ENCODE results near the gene SOS1. TPM values are rescaled to one million over a fixed set of nuclear protein-coding genes. Genes with fewer than 3 reads are reported as not detected.

SOS1 gene
- polyA plus RNA-seq, 3 donors from 2014 or later, result 3.6 to 12.8 (median 8.2) TPM

DNA sequence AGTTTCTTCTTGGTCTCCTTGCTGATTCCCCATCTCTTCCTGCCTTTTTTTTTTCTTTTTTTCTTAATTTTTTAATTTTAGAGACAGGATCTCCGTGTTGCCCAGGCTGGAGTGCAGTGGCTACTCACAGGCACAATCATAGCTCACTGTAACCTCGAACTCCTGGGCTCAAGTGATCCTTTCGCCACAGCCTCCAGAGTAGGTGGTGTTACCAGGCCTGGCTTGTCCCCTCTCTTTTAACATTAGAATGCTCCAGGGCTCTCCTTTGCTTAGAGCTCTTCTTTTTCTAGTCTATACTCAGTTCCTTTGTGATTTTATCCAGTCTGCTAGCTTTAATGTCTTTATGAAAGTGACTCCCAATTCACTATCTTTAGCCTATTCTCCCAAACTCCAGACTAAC, 141.9 kb downstream of the SOS1 start:
- no peak for DNase-seq
- Mint-ChIP-seq H3K4me3 (no peak overlapping the region), H3K36me3 (peaks cover 0 to 6% (median 4%) of the 10 kb centered on the region in 3 donors), H3K27me3 (ENCODE audit: low read depth in 3 of 3) (peaks cover 0 to 2% (median 0%) of the 10 kb centered on the region in 3 donors), H3K9me3 (no peaks in the 10 kb centered on the region), H3K4me1 (no peaks in the 10 kb centered on the region), H3K27ac (peak overlapping the region in 1 of 6 donors; percentile 0)

- Mint-ChIP-seq H3K36me3 (peaks cover 0 to 4% (median 3%) of the 10 kb centered on the region in 3 donors), H3K27ac (peak overlapping the region in 2 of 6 donors; percentile 3 to 30), H3K9me3 (no peaks in the 10 kb centered on the region), H3K27me3 (ENCODE audit: low read depth in 3 of 3) (peaks cover 0 to 2% (median 0%) of the 10 kb centered on the region in 3 donors), H3K4me1 (no peaks in the 10 kb centered on the region), H3K4me3 (no peak overlapping the region)
- DNase-seq, result no peak
Observed at GRCh38 chr2:38978296-38978903, 142.5 kb downstream of the SOS1 start.

DNA sequence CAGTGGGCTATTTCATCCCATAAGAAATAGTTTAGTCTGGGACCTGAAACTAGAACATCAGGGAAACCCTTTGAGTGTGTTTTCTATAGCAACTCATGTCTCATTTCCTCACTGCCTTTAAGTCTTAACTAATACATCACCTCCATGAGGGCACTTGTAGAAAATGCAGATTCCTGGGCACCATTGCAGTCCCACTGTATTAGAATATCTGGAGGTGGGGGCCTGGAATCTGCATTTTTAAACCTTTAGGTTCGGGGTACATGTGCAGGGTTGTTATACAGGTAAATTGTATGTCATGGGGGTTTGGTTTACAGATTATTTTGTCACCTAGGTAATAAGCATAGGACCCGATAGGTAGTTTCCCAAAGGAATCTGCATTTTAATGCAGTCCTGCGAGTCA, 143.8 kb downstream of the SOS1 start:
- Mint-ChIP-seq H3K36me3 (peaks cover 0 to 4% (median 0%) of the 10 kb centered on the region in 3 donors), H3K4me3 (no peak overlapping the region), H3K27ac (no peak overlapping the region), H3K4me1 (no peaks in the 10 kb centered on the region), H3K9me3 (no peaks in the 10 kb centered on the region), H3K27me3 (ENCODE audit: low read depth in 3 of 3) (peaks cover 0 to 2% (median 0%) of the 10 kb centered on the region in 3 donors)
- DNase-seq, result no peak

GRCh38 chr2:38975042-38975441, 145.8 kb downstream of the SOS1 start:
- H3K36me3 Mint-ChIP-seq, result peaks cover 0 to 4% (median 3%) of the 10 kb centered on the region in 3 donors
- H3K9me3 Mint-ChIP-seq, result no peaks in the 10 kb centered on the region
- H3K4me3 Mint-ChIP-seq, result no peak overlapping the region
- H3K4me1 Mint-ChIP-seq, result no peaks in the 10 kb centered on the region
- DNase-seq, result no peak
- no peak overlapping the region for H3K27ac Mint-ChIP-seq
- peaks cover 0 to 2% (median 0%) of the 10 kb centered on the region in 3 donors for H3K27me3 Mint-ChIP-seq (ENCODE audit: low read depth in 3 of 3)

DNA sequence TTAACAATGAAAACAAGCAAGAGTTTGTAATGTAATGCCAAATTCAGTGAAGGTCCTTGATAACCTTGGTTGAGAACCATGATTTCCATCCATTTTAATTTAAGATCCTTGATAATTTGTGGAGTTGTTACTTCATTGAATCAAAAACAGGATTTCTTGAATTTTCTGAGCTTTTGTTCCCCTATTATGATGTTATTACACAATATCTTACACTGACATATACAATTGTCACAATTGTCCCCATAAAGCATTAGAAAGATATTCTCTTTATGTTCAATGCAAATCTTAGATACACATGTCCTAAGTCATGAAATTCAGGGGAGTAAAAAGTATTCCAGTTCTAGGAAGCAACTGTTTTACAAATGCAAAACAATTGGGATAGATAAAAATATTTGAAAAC, 147.6 kb downstream of the SOS1 start:
- DNase-seq, result no peak
- Mint-ChIP-seq H3K36me3 (peaks cover 0 to 4% (median 3%) of the 10 kb centered on the region in 3 donors), H3K27ac (no peak overlapping the region), H3K4me1 (no peaks in the 10 kb centered on the region), H3K9me3 (no peaks in the 10 kb centered on the region), H3K27me3 (ENCODE audit: low read depth in 3 of 3) (peaks cover 0 to 3% (median 0%) of the 10 kb centered on the region in 3 donors), H3K4me3 (no peak overlapping the region)

DNA sequence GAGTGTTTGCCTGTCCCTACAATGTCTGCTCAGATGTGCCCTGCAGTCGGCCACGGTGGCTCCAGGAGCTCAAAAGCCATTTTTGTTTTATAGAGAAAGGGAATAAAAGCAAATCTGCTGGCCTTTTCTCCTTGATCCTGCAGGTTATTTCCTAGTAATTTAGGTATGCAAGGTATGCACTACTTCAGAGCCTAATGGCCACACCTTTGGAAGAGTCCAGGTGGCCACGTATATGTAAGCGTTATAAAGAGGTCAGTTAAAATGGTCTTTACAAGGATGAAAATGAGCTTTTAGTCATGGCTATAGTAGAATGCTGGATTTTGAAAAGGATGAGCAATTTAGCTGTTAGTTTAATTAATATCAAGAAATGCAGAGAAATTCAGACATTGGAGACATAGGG, 149.5 kb downstream of the SOS1 start:
- no peaks in the 10 kb centered on the region for H3K4me1 Mint-ChIP-seq
- DNase-seq, result no peak
- H3K27ac Mint-ChIP-seq, result no peak overlapping the region
- peaks cover 0 to 4% (median 3%) of the 10 kb centered on the region in 3 donors for H3K36me3 Mint-ChIP-seq
- no peaks in the 10 kb centered on the region for H3K9me3 Mint-ChIP-seq
- no peak overlapping the region for H3K4me3 Mint-ChIP-seq
- peaks cover 0 to 5% (median 3%) of the 10 kb centered on the region in 3 donors for H3K27me3 Mint-ChIP-seq (ENCODE audit: low read depth in 3 of 3)

DNA sequence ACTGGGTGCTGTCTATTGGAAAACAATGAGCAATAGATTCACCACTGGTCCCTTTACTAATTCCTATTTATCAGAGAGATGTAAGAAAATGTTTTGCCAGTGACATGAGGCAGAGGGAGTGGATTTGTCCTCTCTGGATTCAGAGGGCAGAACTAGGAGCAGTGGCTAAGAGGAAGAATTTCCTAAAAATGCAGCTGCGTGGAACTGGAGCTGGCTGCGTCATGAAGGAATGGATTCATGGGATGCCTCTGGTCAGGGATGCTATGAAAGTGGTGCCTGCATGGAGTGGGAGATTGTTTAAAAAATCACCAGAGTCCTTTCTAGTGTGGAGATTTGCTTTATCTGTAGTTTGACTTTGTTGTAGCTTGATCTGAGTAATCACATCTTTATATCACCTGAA, 152.8 kb downstream of the SOS1 start:
- DNase-seq, result no peak
- Mint-ChIP-seq H3K27ac (no peak overlapping the region), H3K36me3 (peaks cover 0 to 3% (median 0%) of the 10 kb centered on the region in 3 donors), H3K4me1 (no peaks in the 10 kb centered on the region), H3K27me3 (ENCODE audit: low read depth in 3 of 3) (peaks cover 0 to 7% (median 3%) of the 10 kb centered on the region in 3 donors), H3K9me3 (no peaks in the 10 kb centered on the region), H3K4me3 (no peak overlapping the region)

GRCh38 chr2:38966678-38967077, 154.2 kb downstream of the SOS1 start:
- H3K27me3 Mint-ChIP-seq (ENCODE audit: low read depth in 3 of 3), result peaks cover 0 to 8% (median 3%) of the 10 kb centered on the region in 3 donors
- no peaks in the 10 kb centered on the region for H3K9me3 Mint-ChIP-seq
- no peak overlapping the region for H3K27ac Mint-ChIP-seq
- H3K4me1 Mint-ChIP-seq, result no peaks in the 10 kb centered on the region
- peaks cover 0 to 3% (median 0%) of the 10 kb centered on the region in 3 donors for H3K36me3 Mint-ChIP-seq
- DNase-seq, result no peak
- no peak overlapping the region for H3K4me3 Mint-ChIP-seq

- no peaks in the 10 kb centered on the region for H3K4me1 Mint-ChIP-seq
- DNase-seq, result no peak
- H3K27ac Mint-ChIP-seq, result no peak overlapping the region
Observed at GRCh38 chr2:38966006-38966405, 154.8 kb downstream of the SOS1 start.

DNA sequence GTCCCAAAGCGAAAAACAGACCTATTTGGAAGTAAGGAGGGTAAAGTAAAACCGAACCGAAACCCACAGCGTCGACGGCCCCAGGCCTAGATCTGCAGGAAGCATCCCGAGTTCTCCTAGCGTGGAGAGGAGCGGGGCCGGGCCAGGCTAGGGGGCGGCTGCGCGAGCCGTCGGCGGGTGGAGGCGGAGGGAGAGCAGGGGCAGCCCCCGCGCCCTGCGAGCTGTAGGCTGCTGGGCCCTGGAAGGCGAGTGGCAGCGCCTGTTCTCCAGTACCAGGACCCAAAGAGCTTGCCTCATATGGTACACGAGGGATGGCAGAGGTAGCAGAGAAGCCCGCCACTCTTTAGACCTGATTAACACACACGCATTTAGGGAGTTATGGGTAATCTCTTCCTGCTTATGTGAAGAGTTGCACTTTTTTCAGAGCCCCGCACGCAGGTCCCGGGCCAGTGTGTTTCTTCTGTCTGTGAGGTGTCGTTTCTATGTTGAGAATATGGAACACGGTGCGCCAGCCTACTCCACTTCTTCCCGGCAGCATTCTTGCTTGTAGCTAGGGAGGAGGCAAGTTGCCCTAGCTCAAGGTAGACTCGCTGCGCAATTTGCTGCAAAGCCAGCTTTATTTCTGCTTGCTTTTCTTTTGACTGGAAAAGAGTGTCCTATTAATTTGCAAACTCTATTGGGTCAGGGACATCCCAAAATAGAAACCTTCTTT, 160.1 kb downstream of the SOS1 start:
- H3K4me3 Mint-ChIP-seq, result peak overlapping the region; percentile 14 to 54 (median 46)
- H3K27ac Mint-ChIP-seq, result no peak overlapping the region
- H3K4me1 Mint-ChIP-seq, result peaks cover 2 to 6% of the 10 kb centered on the region in 2 donors
- no peak for DNase-seq
- H3K36me3 Mint-ChIP-seq, result peaks cover 0 to 3% (median 0%) of the 10 kb centered on the region in 3 donors
- no peaks in the 10 kb centered on the region for H3K9me3 Mint-ChIP-seq
- peaks cover 3 to 12% (median 4%) of the 10 kb centered on the region in 3 donors for H3K27me3 Mint-ChIP-seq (ENCODE audit: low read depth in 3 of 3)

More at GRCh38 chr2:38966006-38966405, 154.8 kb downstream of the SOS1 start:
- Mint-ChIP-seq H3K4me3 (no peak overlapping the region), H3K9me3 (no peaks in the 10 kb centered on the region), H3K27me3 (ENCODE audit: low read depth in 3 of 3) (peaks cover 0 to 11% (median 4%) of the 10 kb centered on the region in 3 donors), H3K36me3 (no peaks in the 10 kb centered on the region)

DNA sequence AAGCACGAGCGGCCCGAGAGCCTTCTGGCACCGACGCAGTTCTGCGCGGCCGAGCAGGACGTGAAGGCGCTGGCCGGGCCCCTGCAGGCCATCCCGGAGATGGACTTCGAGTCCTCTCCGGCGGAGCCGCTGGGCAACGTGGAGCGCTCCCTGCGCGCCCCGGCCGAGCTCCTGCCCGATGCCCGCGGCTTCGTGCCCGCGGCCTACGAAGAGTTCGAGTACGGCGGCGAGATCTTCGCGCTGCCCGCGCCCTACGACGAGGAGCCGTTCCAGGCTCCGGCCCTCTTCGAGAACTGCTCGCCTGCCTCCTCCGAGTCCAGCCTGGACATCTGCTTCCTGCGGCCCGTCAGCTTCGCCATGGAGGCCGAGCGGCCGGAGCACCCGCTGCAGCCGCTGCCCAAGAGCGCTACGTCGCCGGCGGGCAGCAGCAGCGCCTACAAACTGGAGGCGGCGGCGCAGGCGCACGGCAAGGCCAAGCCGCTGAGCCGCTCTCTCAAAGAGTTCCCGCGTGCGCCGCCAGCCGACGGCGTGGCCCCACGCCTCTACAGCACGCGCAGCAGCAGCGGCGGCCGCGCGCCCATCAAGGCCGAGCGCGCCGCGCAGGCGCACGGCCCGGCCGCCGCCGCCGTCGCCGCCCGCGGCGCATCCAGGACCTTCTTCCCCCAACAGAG, 160.8 kb downstream of the SOS1 start:
- no peak overlapping the region for H3K27ac Mint-ChIP-seq
- peaks cover 2 to 6% of the 10 kb centered on the region in 2 donors for H3K4me1 Mint-ChIP-seq
- no peaks in the 10 kb centered on the region for H3K9me3 Mint-ChIP-seq
- peak; percentile 43 to 58 (median 52) for DNase-seq
- peaks cover 0 to 3% (median 0%) of the 10 kb centered on the region in 3 donors for H3K36me3 Mint-ChIP-seq
- H3K27me3 Mint-ChIP-seq (ENCODE audit: low read depth in 3 of 3), result peaks cover 3 to 12% (median 4%) of the 10 kb centered on the region in 3 donors
- H3K4me3 Mint-ChIP-seq, result peak overlapping the region; percentile 27 to 46 (median 36)

GRCh38 chr2:38959466-38959865, 161.4 kb downstream of the SOS1 start:
- H3K4me3 Mint-ChIP-seq, result peak overlapping the region; percentile 67 to 84 (median 73)

DNA sequence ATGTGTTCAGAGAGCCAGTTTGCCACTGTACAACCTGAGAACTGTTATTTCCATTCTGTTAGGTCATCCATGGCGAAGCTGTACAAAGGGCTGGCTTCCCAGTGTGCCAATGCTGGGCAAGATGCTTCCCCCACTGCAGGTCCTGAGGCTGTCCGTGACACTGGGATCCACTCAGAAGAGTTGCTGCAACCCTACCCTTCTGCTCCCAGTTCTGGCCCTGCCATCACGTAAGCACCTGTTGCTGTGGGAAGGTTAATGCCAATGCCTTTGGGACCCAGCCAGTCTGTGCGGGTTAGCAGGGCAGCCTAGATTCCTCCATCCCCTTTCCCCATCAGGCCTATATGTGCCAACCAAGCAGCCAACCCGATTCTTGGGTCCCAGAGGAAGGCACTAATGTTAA, 162.9 kb downstream of the SOS1 start:
- Mint-ChIP-seq H3K27ac (no peak overlapping the region), H3K4me1 (peaks cover 2 to 6% of the 10 kb centered on the region in 2 donors), H3K36me3 (peaks cover 0 to 3% (median 0%) of the 10 kb centered on the region in 3 donors), H3K27me3 (ENCODE audit: low read depth in 3 of 3) (peaks cover 4 to 12% (median 6%) of the 10 kb centered on the region in 3 donors), H3K4me3 (peak overlapping the region in 1 of 5 donors; percentile 15), H3K9me3 (no peaks in the 10 kb centered on the region)
- DNase-seq, result no peak

More at GRCh38 chr2:38959466-38959865, 161.4 kb downstream of the SOS1 start:
- DNase-seq, result no peak
- Mint-ChIP-seq H3K4me1 (peaks cover 2 to 6% of the 10 kb centered on the region in 2 donors), H3K9me3 (no peaks in the 10 kb centered on the region), H3K27ac (no peak overlapping the region), H3K27me3 (ENCODE audit: low read depth in 3 of 3) (peaks cover 4 to 12% (median 6%) of the 10 kb centered on the region in 3 donors), H3K36me3 (peaks cover 0 to 3% (median 0%) of the 10 kb centered on the region in 3 donors)

DNA sequence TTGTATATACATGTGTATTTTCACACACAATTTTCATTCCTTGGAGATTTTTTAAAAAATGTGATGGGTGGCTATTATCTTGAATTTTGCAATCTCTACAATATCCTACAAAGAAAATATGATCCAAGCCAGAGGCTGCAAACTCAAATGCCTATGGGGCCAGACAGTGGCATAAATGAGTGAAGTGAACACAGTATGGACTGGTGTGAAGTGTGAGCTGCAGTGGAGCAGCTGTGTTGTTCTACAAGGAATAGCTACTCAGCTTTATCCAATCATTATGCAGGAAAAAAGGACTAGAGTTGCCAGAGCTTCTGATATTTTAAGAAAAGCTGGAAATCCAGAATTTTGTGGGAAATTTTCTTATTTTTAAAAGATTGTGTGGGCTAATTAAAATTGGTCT, 169.1 kb downstream of the SOS1 start:
- no peak overlapping the region for H3K4me3 Mint-ChIP-seq
- no peaks in the 10 kb centered on the region for H3K9me3 Mint-ChIP-seq
- DNase-seq, result no peak
- H3K36me3 Mint-ChIP-seq, result no peaks in the 10 kb centered on the region
- H3K4me1 Mint-ChIP-seq, result no peaks in the 10 kb centered on the region
- peaks cover 0 to 8% (median 3%) of the 10 kb centered on the region in 3 donors for H3K27me3 Mint-ChIP-seq (ENCODE audit: low read depth in 3 of 3)
- H3K27ac Mint-ChIP-seq, result no peak overlapping the region

Data from immature natural killer cell (primary cell).